Measurements from ENCODE around the gene NEURL1B. TPM values are rescaled to one million over a fixed set of nuclear protein-coding genes. Genes with fewer than 3 reads are reported as not detected.

NEURL1B gene
- total RNA-seq, 1 experiment from 2014 or later: 2.8 TPM

DNA sequence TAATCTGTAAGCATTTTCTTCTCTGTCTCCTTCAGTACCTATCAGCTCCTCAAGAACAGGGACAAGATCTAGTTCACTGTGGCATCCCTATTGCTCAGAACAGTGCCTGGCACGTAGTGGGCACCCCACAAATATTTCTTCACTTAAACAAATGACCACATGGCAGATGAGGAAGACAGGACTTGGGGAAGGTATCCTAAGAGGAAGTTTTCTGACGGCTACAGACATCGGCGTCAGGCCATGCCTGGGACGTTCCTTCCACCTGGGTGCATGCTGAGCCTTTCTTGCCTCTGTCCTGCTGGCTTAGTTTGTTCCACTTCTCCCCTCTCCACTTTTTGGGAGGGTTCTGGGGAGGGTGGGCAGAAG lies 60.2 kb downstream of the NEURL1B start:
- Mint-ChIP-seq H3K4me1 (ENCODE audit: low read depth, unreplicated experiment) (peaks cover 10% of the 10 kb centered on the region), H3K27ac (ENCODE audit: unreplicated experiment) (no peak overlapping the region), H3K4me3 (ENCODE audit: low read depth, unreplicated experiment) (no peak overlapping the region), H3K9me3 (ENCODE audit: low read depth, unreplicated experiment) (no peaks in the 10 kb centered on the region), H3K27me3 (ENCODE audit: unreplicated experiment) (peaks cover 74% of the 10 kb centered on the region), H3K36me3 (ENCODE audit: insufficient read depth, unreplicated experiment) (peaks cover 16% of the 10 kb centered on the region)
- TF ChIP-seq, protein P1, sequence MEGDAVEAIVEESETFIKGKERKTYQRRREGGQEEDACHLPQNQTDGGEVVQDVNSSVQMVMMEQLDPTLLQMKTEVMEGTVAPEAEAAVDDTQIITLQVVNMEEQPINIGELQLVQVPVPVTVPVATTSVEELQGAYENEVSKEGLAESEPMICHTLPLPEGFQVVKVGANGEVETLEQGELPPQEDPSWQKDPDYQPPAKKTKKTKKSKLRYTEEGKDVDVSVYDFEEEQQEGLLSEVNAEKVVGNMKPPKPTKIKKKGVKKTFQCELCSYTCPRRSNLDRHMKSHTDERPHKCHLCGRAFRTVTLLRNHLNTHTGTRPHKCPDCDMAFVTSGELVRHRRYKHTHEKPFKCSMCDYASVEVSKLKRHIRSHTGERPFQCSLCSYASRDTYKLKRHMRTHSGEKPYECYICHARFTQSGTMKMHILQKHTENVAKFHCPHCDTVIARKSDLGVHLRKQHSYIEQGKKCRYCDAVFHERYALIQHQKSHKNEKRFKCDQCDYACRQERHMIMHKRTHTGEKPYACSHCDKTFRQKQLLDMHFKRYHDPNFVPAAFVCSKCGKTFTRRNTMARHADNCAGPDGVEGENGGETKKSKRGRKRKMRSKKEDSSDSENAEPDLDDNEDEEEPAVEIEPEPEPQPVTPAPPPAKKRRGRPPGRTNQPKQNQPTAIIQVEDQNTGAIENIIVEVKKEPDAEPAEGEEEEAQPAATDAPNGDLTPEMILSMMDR (IDR thresholded peaks at IDR 0.05; ENCODE audit: unreplicated experiment): no peak
- DNase-seq: no peak
- CTCF ChIA-PET: no interaction called here
- intact Hi-C loops (cut with micrococcal nuclease; ENCODE audit: unreplicated experiment): no loop called here
- BruUV-seq (replicated peaks): no TSS peak

DNA sequence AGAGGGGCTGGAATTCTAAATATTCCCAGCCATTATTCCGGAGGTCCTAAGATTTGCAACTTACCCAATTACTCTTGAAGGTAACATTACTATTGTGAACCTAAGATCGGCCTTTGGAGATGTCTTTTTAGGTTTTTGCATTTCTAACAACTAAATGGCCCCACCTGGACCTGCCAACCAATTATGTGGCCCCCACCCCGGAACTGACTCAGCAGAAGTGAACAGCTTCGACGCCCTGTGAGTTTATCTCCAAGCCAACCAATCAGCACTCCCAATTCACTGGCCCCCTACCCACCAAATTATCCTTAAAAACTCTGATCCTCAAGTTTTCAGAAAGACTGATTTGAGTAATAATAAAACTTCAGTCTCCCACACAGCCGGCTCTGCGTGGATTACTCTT lies 62.9 kb downstream of the NEURL1B start:
- TF ChIP-seq, protein P1 (IDR thresholded peaks at IDR 0.05; ENCODE audit: unreplicated experiment): no peak
- Mint-ChIP-seq H3K27me3 (ENCODE audit: unreplicated experiment) (peaks cover 94% of the 10 kb centered on the region), H3K36me3 (ENCODE audit: insufficient read depth, unreplicated experiment) (peaks cover 5% of the 10 kb centered on the region), H3K27ac (ENCODE audit: unreplicated experiment) (no peak overlapping the region), H3K9me3 (ENCODE audit: low read depth, unreplicated experiment) (no peaks in the 10 kb centered on the region), H3K4me3 (ENCODE audit: low read depth, unreplicated experiment) (no peak overlapping the region), H3K4me1 (ENCODE audit: low read depth, unreplicated experiment) (no peaks in the 10 kb centered on the region)
- intact Hi-C loops (cut with micrococcal nuclease; ENCODE audit: unreplicated experiment): no loop called here
- no TSS peak for BruUV-seq (replicated peaks)
- DNase-seq: no peak
- CTCF ChIA-PET: no interaction called here

DNA sequence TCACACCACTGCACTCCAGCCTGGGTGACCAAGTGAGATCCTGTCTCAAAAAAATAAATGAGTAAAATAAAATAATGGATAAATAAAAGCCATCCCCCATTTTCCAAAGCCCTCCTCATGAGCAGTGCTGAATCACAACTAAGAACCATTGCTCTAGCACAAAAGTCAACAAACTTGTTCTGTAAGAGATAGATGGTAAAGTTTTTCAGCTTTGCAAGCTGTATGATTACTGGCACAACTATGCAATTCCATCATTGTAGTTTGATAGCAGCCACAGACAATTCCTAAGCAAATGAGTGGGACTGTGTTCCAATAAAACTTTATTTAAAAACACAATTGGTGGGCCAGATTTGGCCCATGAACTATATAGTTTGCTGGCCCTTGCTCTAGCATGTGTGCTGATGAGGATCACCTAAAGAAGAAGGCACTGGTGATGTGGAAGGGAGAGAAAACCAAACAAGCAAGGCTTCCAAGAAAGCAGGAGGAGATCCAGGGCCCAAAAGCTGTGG lies 64.6 kb downstream of the NEURL1B start:
- Mint-ChIP-seq H3K27ac (ENCODE audit: unreplicated experiment) (no peak overlapping the region), H3K4me1 (ENCODE audit: low read depth, unreplicated experiment) (no peaks in the 10 kb centered on the region), H3K9me3 (ENCODE audit: low read depth, unreplicated experiment) (no peaks in the 10 kb centered on the region), H3K36me3 (ENCODE audit: insufficient read depth, unreplicated experiment) (peaks cover 5% of the 10 kb centered on the region), H3K27me3 (ENCODE audit: unreplicated experiment) (peaks cover 89% of the 10 kb centered on the region), H3K4me3 (ENCODE audit: low read depth, unreplicated experiment) (no peak overlapping the region)
- no TSS peak for BruUV-seq (replicated peaks)
- CTCF ChIA-PET: interaction anchor here (0.7 kb wide), 2 partner anchors 56 to 206 kb away, joined by 4 to 7 read pairs; no protein-coding TSS in a partner anchor
- no peak for DNase-seq
- intact Hi-C loops (cut with micrococcal nuclease; ENCODE audit: unreplicated experiment): loop anchor here (2.0 to 5.0 kb wide), 2 partner anchors 437 to 577 kb away; partner anchors contain the start of gene BNIP1
- TF ChIP-seq, protein P1 (IDR thresholded peaks at IDR 0.05; ENCODE audit: unreplicated experiment): no peak

DNA sequence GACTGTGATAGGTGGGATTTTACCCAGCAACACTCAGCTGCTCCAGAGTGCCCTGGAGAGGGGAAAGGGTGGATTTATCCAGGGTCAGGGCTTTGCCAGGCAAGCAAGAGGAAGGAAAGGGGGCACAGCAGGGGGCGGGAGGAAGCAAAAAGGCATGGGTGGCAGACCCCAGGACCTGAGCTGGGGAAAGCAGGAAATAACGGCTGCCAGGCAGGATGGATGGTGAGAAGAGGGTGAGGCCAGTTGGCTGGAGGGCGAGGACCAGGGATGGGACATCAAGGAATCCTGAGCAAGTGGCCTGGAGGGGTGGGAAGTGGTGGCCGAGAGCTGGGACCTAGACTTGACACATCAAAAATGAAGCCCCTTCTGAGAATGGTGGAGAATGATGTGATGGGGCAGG lies 65.7 kb downstream of the NEURL1B start:
- Mint-ChIP-seq H3K4me3 (ENCODE audit: low read depth, unreplicated experiment) (no peak overlapping the region), H3K36me3 (ENCODE audit: insufficient read depth, unreplicated experiment) (peaks cover 5% of the 10 kb centered on the region), H3K9me3 (ENCODE audit: low read depth, unreplicated experiment) (no peaks in the 10 kb centered on the region), H3K27ac (ENCODE audit: unreplicated experiment) (no peak overlapping the region), H3K27me3 (ENCODE audit: unreplicated experiment) (peaks cover 89% of the 10 kb centered on the region), H3K4me1 (ENCODE audit: low read depth, unreplicated experiment) (no peaks in the 10 kb centered on the region)
- intact Hi-C loops (cut with micrococcal nuclease; ENCODE audit: unreplicated experiment): loop anchor here (2.0 to 5.0 kb wide), 2 partner anchors 436 to 576 kb away; partner anchors contain the start of gene BNIP1
- CTCF ChIA-PET: interaction anchor here (0.5 to 2.0 kb wide), 23 partner anchors 10 to 1610 kb away, joined by 3 to 21 read pairs (median 5); partner anchors contain the start of gene ATP6V0E1
- TF ChIP-seq, protein P1 (IDR thresholded peaks at IDR 0.05; ENCODE audit: unreplicated experiment): no peak
- BruUV-seq (replicated peaks): no TSS peak
- no peak for DNase-seq

Data from Calu3 (cell line).